Measurements from ENCODE around the gene CIROP. TPM values are rescaled to one million over a fixed set of nuclear protein-coding genes. Genes with fewer than 3 reads are reported as not detected.

CIROP gene
- total and polyA plus RNA-seq, 4 donors, result not detected

DNA sequence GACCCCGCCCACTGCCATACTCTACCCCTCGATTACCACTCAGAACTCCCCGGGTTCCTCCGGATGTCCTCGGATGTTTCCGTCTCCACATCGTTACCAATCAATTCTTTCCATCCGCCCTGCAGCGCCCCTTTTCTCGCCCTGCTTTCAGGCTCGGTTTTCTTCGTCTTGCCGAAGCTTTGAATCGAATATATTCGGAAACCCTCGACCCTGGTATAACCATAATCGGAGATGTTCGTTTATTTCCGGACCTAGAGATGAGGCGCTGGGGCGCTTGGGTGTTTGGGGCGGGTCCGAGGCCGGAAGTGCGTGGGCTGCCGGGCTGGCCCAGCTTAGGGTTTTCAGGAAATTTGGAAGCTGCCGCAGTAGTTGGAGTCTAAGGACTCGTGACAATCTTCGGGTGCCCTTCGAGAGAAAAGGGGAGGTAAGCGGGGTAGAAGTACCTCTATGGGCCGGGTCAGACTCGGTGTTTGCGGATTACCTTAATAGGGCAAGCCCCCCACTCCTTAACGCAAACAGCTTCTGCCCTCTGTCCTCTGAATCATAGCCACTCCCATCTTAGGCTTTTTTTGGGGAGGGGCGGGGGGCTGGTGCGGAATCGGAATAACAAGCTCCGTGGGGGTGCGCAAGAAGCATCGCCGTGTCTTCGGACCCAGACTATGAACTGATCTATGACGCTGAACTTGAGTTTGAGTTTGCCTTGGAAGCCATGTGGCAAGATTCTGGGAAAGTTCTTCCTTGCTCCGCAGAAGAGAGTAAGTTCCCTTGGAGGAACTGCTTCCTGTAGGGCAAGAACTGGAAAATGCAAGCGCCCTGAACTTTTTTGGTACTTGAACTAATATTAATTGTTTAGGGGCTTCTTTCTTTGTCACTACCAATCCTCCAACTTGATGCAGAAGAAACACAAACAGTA lies 9.3 kb downstream of the CIROP start, which contains the start of gene C14orf119:
C14orf119 (plus strand) TSS at position 310 of the 913 bp plus-strand sequence. CDS start 2,154 bp downstream, outside the sequence.
- Histone ChIP-seq H3K4me3 (ENCODE audit: low read depth in 1 of 3, low read length in 3 of 3) (peak within 1 kb of the TSS; percentile 76 to 100 (median 85)), H3K4me1 (ENCODE audit: control insufficient read depth in 4 of 4, insufficient read depth in 4 of 4, low read length in 3 of 4) (peaks cover 0 to 20% (median 10%) of the 10 kb centered on the region in 4 donors), H3K27me3 (ENCODE audit: control insufficient read depth in 4 of 4, insufficient read depth in 4 of 4, low read length in 3 of 4) (no peaks in the 10 kb centered on the region), H3K9me3 (ENCODE audit: control insufficient read depth in 4 of 4, low read length in 3 of 4) (no peaks in the 10 kb centered on the region), H3K36me3 (ENCODE audit: control insufficient read depth in 4 of 4, insufficient read depth in 3 of 4, low read depth in 1 of 4, low read length in 3 of 4) (peaks cover 7 to 16% (median 10%) of the 10 kb centered on the region in 4 donors), H3K9ac (ENCODE audit: low read depth in 1 of 2, low read length in 2 of 2) (peak within 1 kb of the TSS; percentile 76 to 95), H3K27ac (ENCODE audit: low read depth in 1 of 2, low read length in 2 of 2) (peak within 1 kb of the TSS; percentile 88 to 89)
- no peak for DNase-seq (ENCODE audit: low spot score)
- TF ChIP-seq, protein P1, sequence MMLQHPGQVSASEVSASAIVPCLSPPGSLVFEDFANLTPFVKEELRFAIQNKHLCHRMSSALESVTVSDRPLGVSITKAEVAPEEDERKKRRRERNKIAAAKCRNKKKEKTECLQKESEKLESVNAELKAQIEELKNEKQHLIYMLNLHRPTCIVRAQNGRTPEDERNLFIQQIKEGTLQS (IDR thresholded peaks at IDR 0.05), result no peak
- TF ChIP-seq JUND (IDR thresholded peaks at IDR 0.05), result peak; percentile 37 to 74
- TF ChIP-seq FOXA2 (IDR thresholded peaks at IDR 0.05), result no peak
- TF ChIP-seq TAF1 (conservative IDR thresholded peaks at IDR 0.05), result peak; percentile 50
- TF ChIP-seq YY1 (IDR thresholded peaks at IDR 0.05), result peak; percentile 92
- TF ChIP-seq HNF4G (IDR thresholded peaks at IDR 0.05), result peak; percentile 99
- TF ChIP-seq, protein P2, sequence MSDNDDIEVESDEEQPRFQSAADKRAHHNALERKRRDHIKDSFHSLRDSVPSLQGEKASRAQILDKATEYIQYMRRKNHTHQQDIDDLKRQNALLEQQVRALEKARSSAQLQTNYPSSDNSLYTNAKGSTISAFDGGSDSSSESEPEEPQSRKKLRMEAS (IDR thresholded peaks at IDR 0.05), result peak; percentile 49
- TF ChIP-seq NR2F2 (IDR thresholded peaks at IDR 0.05), result no peak
- TF ChIP-seq FOXA1 (IDR thresholded peaks at IDR 0.05), result peak; percentile 27
- peak; percentile 55 to 71 for TF ChIP-seq RXRA (IDR thresholded peaks at IDR 0.05)
- TF ChIP-seq, protein P3, sequence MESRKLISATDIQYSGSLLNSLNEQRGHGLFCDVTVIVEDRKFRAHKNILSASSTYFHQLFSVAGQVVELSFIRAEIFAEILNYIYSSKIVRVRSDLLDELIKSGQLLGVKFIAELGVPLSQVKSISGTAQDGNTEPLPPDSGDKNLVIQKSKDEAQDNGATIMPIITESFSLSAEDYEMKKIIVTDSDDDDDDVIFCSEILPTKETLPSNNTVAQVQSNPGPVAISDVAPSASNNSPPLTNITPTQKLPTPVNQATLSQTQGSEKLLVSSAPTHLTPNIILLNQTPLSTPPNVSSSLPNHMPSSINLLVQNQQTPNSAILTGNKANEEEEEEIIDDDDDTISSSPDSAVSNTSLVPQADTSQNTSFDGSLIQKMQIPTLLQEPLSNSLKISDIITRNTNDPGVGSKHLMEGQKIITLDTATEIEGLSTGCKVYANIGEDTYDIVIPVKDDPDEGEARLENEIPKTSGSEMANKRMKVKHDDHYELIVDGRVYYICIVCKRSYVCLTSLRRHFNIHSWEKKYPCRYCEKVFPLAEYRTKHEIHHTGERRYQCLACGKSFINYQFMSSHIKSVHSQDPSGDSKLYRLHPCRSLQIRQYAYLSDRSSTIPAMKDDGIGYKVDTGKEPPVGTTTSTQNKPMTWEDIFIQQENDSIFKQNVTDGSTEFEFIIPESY (IDR thresholded peaks at IDR 0.05), result peak; percentile 98
- peak; percentile 74 to 91 for TF ChIP-seq GABPA (IDR thresholded peaks at IDR 0.05 in 1 of 2, conservative IDR thresholded peaks at IDR 0.05 in 1 of 2)
- TF ChIP-seq SP1 (IDR thresholded peaks at IDR 0.05), result peak; percentile 43
- TF ChIP-seq, protein P4, sequence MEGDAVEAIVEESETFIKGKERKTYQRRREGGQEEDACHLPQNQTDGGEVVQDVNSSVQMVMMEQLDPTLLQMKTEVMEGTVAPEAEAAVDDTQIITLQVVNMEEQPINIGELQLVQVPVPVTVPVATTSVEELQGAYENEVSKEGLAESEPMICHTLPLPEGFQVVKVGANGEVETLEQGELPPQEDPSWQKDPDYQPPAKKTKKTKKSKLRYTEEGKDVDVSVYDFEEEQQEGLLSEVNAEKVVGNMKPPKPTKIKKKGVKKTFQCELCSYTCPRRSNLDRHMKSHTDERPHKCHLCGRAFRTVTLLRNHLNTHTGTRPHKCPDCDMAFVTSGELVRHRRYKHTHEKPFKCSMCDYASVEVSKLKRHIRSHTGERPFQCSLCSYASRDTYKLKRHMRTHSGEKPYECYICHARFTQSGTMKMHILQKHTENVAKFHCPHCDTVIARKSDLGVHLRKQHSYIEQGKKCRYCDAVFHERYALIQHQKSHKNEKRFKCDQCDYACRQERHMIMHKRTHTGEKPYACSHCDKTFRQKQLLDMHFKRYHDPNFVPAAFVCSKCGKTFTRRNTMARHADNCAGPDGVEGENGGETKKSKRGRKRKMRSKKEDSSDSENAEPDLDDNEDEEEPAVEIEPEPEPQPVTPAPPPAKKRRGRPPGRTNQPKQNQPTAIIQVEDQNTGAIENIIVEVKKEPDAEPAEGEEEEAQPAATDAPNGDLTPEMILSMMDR (IDR thresholded peaks at IDR 0.05; ENCODE audit: low read depth, low read length, missing input control), result no peak
- peak; percentile 78 to 87 for TF ChIP-seq EGR1 (IDR thresholded peaks at IDR 0.05; ENCODE audit: low read depth in 2 of 2)
- TF ChIP-seq, protein P5, sequence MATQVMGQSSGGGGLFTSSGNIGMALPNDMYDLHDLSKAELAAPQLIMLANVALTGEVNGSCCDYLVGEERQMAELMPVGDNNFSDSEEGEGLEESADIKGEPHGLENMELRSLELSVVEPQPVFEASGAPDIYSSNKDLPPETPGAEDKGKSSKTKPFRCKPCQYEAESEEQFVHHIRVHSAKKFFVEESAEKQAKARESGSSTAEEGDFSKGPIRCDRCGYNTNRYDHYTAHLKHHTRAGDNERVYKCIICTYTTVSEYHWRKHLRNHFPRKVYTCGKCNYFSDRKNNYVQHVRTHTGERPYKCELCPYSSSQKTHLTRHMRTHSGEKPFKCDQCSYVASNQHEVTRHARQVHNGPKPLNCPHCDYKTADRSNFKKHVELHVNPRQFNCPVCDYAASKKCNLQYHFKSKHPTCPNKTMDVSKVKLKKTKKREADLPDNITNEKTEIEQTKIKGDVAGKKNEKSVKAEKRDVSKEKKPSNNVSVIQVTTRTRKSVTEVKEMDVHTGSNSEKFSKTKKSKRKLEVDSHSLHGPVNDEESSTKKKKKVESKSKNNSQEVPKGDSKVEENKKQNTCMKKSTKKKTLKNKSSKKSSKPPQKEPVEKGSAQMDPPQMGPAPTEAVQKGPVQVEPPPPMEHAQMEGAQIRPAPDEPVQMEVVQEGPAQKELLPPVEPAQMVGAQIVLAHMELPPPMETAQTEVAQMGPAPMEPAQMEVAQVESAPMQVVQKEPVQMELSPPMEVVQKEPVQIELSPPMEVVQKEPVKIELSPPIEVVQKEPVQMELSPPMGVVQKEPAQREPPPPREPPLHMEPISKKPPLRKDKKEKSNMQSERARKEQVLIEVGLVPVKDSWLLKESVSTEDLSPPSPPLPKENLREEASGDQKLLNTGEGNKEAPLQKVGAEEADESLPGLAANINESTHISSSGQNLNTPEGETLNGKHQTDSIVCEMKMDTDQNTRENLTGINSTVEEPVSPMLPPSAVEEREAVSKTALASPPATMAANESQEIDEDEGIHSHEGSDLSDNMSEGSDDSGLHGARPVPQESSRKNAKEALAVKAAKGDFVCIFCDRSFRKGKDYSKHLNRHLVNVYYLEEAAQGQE (IDR thresholded peaks at IDR 0.05), result peak; percentile 41
- peak; percentile 27 to 28 for TF ChIP-seq HNF4A (conservative IDR thresholded peaks at IDR 0.05)
- under 1% methylated on average over 46 of the region's 46 CpGs for WGBS
